ENCODE measurements around the gene ZWILCH.
A peak's percentile ranks its signal among the peaks of the same experiment; 100 is the strongest.

ZWILCH gene

GRCh38 chr15:66489179-66489791 lies 15.8 kb upstream of the ZWILCH start:
- Histone ChIP-seq H3K4me3 (ENCODE audit: low read depth, low read length, poor library complexity, severe bottlenecking) (no peak overlapping the region), H2AFZ (ENCODE audit: low read length) (no peak overlapping the region), H3K9ac (ENCODE audit: low read length) (no peak overlapping the region), H3K4me2 (ENCODE audit: low read length) (no peak overlapping the region), H3K27ac (ENCODE audit: low read depth, low read length, poor library complexity, severe bottlenecking) (peak overlapping the region; percentile 3), H3K4me1 (ENCODE audit: insufficient read depth, low read length, severe bottlenecking) (no peaks in the 10 kb centered on the region), H3K9me3 (ENCODE audit: low read length) (no peaks in the 10 kb centered on the region), H4K20me1 (ENCODE audit: insufficient read depth, low read length) (no peaks in the 10 kb centered on the region), H3K36me3 (ENCODE audit: insufficient read depth, low read length) (peaks cover 98% of the 10 kb centered on the region), H3K27me3 (ENCODE audit: insufficient read depth, low read length) (no peaks in the 10 kb centered on the region), H3K9me2 (ENCODE audit: low read depth, low read length) (no peaks in the 10 kb centered on the region), H3K79me2 (ENCODE audit: insufficient read depth, low read length) (no peaks in the 10 kb centered on the region; the same call in 1 of the 2 replicates), H3F3A (ENCODE audit: insufficient read depth, low read length) (no peaks in the 10 kb centered on the region; the same call in 1 of the 2 replicates)
- TF ChIP-seq CTCF (IDR thresholded peaks at IDR 0.05; ENCODE audit: low read length) (no peak), EZH2 (IDR thresholded peaks at IDR 0.05; ENCODE audit: borderline replicate concordance, low read length) (no peak)

- peaks cover 94% of the 10 kb centered on the region for H3K36me3 ChIP-seq (ENCODE audit: insufficient read depth, low read length)
- H3K9ac ChIP-seq (ENCODE audit: low read length) = no peak overlapping the region
- H3K4me2 ChIP-seq (ENCODE audit: low read length) = no peak overlapping the region
- H3K9me2 ChIP-seq (ENCODE audit: low read depth, low read length) = no peaks in the 10 kb centered on the region
- H3K27ac ChIP-seq (ENCODE audit: low read depth, low read length, poor library complexity, severe bottlenecking) = no peak overlapping the region
- H3F3A ChIP-seq (ENCODE audit: insufficient read depth, low read length) = no peaks in the 10 kb centered on the region; the same call in 1 of the 2 replicates
- TF ChIP-seq EZH2 (IDR thresholded peaks at IDR 0.05; ENCODE audit: borderline replicate concordance, low read length) = no peak
- H3K4me3 ChIP-seq (ENCODE audit: low read depth, low read length, poor library complexity, severe bottlenecking) = no peak overlapping the region
- H3K4me1 ChIP-seq (ENCODE audit: insufficient read depth, low read length, severe bottlenecking) = peaks cover 11% of the 10 kb centered on the region
- no peaks in the 10 kb centered on the region for H3K27me3 ChIP-seq (ENCODE audit: insufficient read depth, low read length)
- H4K20me1 ChIP-seq (ENCODE audit: insufficient read depth, low read length) = no peaks in the 10 kb centered on the region
- H3K79me2 ChIP-seq (ENCODE audit: insufficient read depth, low read length) = peaks cover 3% of the 10 kb centered on the region; the same call in 1 of the 2 replicates
- H3K9me3 ChIP-seq (ENCODE audit: low read length) = no peaks in the 10 kb centered on the region
- no peak overlapping the region for H2AFZ ChIP-seq (ENCODE audit: low read length)
Measured at GRCh38 chr15:66491846-66492245, 13.3 kb upstream of the ZWILCH start.

- peaks cover 19% of the 10 kb centered on the region for H3K4me1 ChIP-seq (ENCODE audit: insufficient read depth, low read length, severe bottlenecking)
- no peaks in the 10 kb centered on the region for H3K9me3 ChIP-seq (ENCODE audit: low read length)
- no peaks in the 10 kb centered on the region for H3K9me2 ChIP-seq (ENCODE audit: low read depth, low read length)
- H2AFZ ChIP-seq (ENCODE audit: low read length) = no peak overlapping the region
- H3K4me2 ChIP-seq (ENCODE audit: low read length) = no peak overlapping the region
- no peak overlapping the region for H3K9ac ChIP-seq (ENCODE audit: low read length)
- no peak overlapping the region for H3K27ac ChIP-seq (ENCODE audit: low read depth, low read length, poor library complexity, severe bottlenecking)
- no peaks in the 10 kb centered on the region for H4K20me1 ChIP-seq (ENCODE audit: insufficient read depth, low read length)
- no peaks in the 10 kb centered on the region for H3K27me3 ChIP-seq (ENCODE audit: insufficient read depth, low read length)
- peaks cover 3% of the 10 kb centered on the region; the same call in 1 of the 2 replicates for H3K79me2 ChIP-seq (ENCODE audit: insufficient read depth, low read length)
- H3K4me3 ChIP-seq (ENCODE audit: low read depth, low read length, poor library complexity, severe bottlenecking) = no peak overlapping the region
- TF ChIP-seq EZH2 (IDR thresholded peaks at IDR 0.05; ENCODE audit: borderline replicate concordance, low read length) (no peak), CTCF (IDR thresholded peaks at IDR 0.05; ENCODE audit: low read length) (no peak)
- H3K36me3 ChIP-seq (ENCODE audit: insufficient read depth, low read length) = peaks cover 88% of the 10 kb centered on the region
- H3F3A ChIP-seq (ENCODE audit: insufficient read depth, low read length) = peaks cover 13% of the 10 kb centered on the region
Measured at GRCh38 chr15:66494262-66494661, 10.9 kb upstream of the ZWILCH start.

Data from OCI-LY1 (cell line).